Stimulated activated CD4-positive, alpha-beta T cell treated with anti-CD3 and anti-CD28 coated beads, Interleukin-12 subunit alpha, Interleukin-12 subunit beta, amount 100 ng/mL, for 48 hours (primary cell): ENCODE data around the gene METTL24.

Source experiments
- DNase-seq, 3 donors: peaks; one replicate each; pipeline ENCODE4 v3.0.0-alpha.2; 2020; ENCODE audit warnings: low read depth in 2 of 3, low spot score in 1 of 3

Gene METTL24, protein sequence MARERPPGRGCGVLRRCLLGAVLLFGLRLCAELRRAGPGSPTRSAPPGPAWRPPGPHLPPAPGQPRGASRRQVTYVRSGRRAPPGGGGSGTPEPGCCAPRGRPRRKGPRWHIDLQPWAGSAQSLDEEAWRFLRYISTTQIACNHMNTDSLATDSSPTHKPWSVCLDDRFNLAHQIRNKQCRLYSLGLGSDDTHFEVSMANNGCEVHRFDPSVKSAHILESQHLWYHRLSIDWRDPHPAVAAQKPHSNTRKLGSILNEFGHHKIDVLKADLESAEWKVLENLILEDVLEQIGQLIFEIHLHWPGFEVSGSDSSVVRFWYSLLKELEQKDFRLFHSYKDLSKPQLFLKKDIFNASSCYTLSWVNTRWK

GRCh38 chr6:110357664-110358552 lies at the start of gene METTL24:
TSS of gene METTL24 (minus strand) at chr6:110358349. CDS start at chr6:110358272, 77 bp downstream.
- no peak for DNase-seq

DNA sequence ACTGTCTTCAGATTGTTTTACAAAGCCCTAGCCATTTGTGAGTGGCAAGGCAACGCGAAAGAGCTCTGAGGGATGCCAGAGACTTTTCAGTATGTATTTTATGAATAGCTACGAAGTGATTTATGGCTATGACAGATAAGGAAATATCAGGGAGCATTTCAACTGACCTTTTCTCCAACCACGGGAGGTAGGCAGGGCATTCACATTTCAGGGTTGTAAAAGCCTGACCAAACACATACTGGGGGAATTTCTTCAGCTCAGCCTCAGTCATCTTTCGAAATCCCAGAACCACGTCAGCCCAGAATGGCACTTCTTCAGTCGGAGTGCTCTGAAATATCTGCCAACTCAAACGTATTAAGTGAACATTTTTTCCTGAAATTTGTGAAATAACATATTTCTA lies 46.5 kb upstream of the METTL24 start:
- no peak for DNase-seq

- DNase-seq, result no peak
Observed at GRCh38 chr6:110401585-110402176, 43.5 kb upstream of the METTL24 start.

DNA sequence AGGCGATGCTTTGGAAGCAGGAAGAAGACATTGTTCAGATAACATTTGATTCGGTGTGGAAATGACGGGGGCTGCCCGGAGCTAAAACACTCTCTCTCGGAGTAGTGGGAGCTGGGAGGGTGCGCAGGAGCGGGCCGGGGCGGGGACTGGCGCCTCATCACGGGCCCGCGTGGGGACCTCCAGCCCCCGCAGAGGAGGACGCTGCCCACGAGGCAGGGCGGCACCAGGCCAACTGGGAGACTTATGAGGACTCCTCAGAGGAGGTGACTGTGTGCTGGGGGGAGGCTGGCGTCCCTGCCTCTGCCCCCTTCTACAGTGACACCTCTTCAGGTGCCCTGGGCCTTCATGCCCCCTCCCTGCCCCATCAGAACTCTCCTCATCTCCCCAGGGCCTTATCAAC lies 42.1 kb upstream of the METTL24 start:
- DNase-seq, result no peak

DNA sequence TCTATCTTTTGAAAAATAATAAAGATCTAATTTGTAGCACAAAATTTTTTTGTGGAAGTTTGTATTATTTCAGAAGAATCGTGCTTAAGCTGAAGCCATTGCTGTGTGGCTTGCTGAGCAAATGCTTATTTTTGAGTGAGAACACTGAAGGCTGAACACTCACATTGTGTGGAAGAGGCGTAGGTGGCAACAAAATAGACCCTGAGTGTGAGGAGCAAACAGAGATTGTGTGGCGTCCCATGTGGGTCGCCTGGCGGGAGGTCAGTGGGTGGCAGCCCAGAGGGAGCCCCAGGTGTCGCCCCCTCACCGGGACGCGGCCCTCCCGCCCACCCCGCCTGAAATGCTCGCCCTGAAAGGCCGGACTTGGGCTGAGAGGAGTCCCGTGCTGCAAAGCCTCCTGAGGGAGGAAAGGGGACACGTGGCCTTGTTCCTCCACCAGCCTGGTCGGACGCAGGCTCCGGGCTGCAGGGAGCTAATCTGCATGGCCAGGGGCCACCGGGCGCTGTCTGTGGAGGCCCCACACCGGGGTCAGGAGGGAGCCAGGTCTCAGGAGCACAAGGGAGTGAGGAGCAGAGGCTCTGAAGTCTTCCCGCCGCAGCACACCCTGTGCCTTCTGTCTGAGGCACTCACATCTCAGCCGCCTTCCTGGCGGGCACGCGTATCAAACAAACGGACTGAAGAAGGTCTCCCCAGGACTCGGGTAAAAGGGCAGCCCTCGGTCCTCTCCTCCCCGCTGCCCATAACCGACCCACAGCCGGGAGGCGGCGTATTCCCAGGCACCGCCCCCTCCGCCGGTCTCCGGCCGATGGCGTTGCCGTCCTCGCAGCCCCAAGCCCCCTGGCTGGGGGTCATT lies 41.3 kb upstream of the METTL24 start:
- DNase-seq, result no peak

DNA sequence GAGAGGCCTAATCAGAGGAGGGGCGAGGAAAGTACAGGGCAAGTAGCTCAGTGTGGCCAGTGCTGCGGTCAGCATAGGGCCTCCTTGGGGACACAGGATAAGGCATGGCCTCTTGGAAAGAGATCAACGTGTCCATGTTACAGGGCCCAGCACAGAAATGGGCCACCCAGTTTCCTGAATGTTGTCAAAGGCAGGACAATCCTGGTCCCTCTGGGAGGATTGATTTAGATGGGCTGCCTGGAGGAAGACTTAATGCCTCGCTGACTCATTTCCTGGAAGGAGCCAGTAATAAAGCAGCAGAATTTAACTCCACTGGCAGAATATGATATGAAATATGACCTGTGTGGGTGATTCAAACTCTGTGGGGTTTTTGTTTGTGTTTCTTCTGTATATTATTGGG lies 40.6 kb upstream of the METTL24 start:
- no peak for DNase-seq

DNA sequence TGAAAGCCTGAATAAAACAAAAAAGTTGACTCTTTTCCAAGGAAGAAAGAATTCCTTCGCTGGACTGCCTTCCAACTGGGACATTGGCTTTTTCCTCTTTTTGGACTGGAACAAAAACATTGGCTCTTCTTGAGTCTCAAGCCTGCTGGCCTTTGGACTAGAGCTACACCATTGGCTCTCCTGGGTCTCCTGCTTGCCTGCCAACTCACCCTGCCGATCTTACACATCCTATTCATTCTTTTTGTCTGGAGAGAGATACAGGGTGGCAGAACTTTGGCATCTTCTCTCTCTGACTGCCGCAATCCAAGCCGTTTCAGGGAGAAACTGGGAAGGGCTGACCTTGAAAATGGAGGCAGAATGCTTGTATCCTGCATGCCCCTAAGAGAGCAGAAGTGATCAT lies 37.1 kb upstream of the METTL24 start:
- no peak for DNase-seq

- DNase-seq, result no peak
Observed at GRCh38 chr6:110394409-110394808, 36.3 kb upstream of the METTL24 start.

GRCh38 chr6:110392727-110393126 lies 34.6 kb upstream of the METTL24 start:
- no peak for DNase-seq

GRCh38 chr6:110390404-110390803 lies 32.3 kb upstream of the METTL24 start:
- no peak for DNase-seq

- no peak for DNase-seq
Observed at GRCh38 chr6:110389689-110390382, 31.7 kb upstream of the METTL24 start.

GRCh38 chr6:110387986-110388385 lies 29.8 kb upstream of the METTL24 start:
- no peak for DNase-seq

DNA sequence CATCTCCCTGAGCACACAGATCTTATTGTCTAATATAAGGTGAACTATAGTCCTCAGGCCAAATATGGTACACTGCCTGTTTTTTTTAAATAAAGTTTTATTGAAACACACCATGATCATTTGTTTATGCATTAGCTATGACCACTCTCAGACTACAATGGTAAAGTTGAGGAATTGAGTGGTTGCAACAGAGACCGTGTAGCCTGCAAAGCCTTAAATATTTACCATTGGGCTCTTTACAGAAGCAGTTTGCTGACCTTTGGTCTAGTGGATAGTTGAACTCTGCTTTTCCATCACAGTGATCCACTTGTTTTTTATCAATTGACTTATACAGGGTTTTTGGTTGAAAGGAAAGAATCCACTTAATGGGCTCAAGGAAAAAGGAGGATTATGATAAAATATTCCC lies 27.3 kb upstream of the METTL24 start:
- no peak for DNase-seq

GRCh38 chr6:110378552-110378951 lies 20.4 kb upstream of the METTL24 start:
- DNase-seq, result no peak

DNA sequence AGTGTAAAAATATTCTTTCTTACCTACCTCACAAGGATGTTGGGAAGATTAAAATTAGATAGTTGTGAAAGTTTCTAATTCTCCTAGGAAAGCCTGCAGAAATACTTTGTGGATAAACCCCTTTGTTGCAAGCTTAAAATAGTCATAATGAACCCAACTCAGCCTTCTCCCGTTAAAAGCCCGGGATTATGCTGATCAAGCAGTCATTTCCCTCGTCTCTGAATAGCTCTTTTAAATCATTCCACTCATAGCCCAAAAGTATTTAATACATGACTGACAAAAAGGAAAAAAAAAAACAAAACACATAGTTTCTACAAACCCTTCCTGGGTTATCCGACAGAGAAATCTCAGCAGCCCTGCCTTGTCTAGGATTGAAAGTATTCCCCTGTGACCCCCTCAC lies 10.9 kb upstream of the METTL24 start:
- no peak for DNase-seq

DNA sequence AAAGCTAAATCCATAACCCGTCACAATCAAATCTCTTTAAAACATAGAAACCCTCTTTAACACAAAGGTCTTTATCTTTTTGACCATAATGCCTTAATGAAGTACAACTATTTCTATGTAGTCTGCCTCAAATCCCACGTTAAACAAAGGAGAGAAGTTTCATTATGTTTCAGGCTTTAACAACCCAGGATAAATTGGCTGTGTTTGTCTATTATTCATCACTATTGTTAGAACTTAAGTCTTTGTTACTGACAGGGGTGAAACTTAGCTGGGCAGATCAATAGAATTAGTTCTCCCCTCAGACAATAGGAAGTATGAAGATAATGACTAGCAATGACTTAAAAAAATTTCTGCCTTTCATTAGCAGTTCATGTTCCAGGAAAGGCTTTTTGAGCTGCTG lies 10.1 kb upstream of the METTL24 start:
- no peak for DNase-seq

- DNase-seq, result no peak
Observed at GRCh38 chr6:110367825-110368224, 9.7 kb upstream of the METTL24 start.

GRCh38 chr6:110366975-110367374 lies 8.8 kb upstream of the METTL24 start:
- no peak for DNase-seq

DNA sequence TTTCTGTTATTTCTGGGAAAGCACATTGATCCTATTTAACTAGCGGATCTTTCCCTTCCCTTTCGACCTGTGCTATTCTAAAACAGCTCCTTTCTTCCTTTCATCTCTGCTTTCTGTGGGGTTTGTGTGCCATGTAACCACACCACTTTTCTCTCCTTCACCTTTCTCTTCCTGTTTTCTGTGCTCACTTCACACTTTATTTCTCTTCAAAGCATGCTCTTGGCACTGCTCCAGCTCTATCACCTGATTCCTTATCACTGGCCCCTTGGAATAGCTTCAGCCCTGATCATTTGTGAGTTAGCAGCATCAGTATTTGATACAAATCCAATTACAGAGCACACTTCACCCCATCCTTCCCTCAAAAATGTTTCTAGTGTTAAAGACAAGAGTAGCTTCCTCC lies 8.1 kb upstream of the METTL24 start:
- DNase-seq, result no peak

DNA sequence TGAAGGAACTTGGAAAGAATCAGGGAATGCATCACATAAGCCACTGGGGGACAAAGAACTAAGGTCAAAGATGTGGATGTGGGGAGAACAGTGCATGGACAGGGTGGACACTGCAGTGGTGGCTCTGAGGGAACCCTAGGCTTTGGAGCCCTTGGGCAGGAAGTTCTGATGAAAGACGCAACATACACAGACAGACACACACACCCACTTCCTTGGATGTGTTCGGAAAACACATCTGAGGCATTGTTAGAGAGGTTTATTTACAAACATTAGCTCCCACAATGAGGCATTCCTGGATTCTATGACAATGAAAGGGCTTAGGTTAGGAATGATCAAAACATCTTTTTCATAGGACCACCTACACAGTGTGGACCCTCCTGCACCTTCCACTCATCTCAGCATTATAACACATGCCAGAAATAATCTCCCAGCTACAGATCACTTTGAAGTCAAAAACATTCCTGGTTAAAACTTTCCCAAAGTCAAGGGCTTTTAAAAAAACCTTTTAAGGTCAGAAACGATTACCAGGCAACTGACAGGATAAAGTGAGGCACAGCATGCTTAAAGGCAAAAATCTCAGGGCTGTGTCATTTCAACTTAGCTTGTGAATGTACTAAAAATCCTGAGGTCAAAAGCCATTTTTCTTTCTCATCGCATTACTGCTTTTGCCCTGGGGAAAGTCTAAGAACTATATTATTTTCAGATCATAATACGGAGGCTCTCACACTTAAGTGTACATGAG lies 6.4 kb upstream of the METTL24 start:
- no peak for DNase-seq
